Neural cell (in vitro differentiated cells): ENCODE results near the gene CPPED1. TPM values are rescaled to one million over a fixed set of nuclear protein-coding genes. Genes with fewer than 3 reads are reported as not detected.
A peak's percentile ranks its signal among the peaks of the same experiment; 100 is the strongest.

Experiments used
- H2AFZ ChIP-seq: fragments of 200-600, 300-800 bp; sonication (generic), shearing (Covaris generic); 2 replicates; pipeline ENCODE4 v1.6.0; 2014; ENCODE audit warnings: low read depth, mild to moderate bottlenecking, antibody characterized with exemption, low read length, moderate library complexity
- H3F3A ChIP-seq: fragments of 200-600 bp; shearing (Covaris generic); 2 replicates; pipeline ENCODE4 v1.6.1; 2016; ENCODE audit warnings: mild to moderate bottlenecking, moderate library complexity, mixed read lengths, antibody characterized with exemption, low read length; ENCODE audit not compliant: insufficient read depth, poor library complexity, severe bottlenecking
- H3K27ac ChIP-seq: fragments of 200-600, 300-800 bp; sonication (generic), shearing (Covaris generic); 2 replicates; pipeline ENCODE4 v1.5.1; 2014; ENCODE audit warnings: mild to moderate bottlenecking, low read length, moderate library complexity
- H3K27me3 ChIP-seq: fragments of 300-800, 200-600 bp; sonication (generic), shearing (Covaris generic); 2 replicates; pipeline ENCODE4 v1.6.0; 2014; ENCODE audit warnings: mild to moderate bottlenecking, low read depth, low read length, moderate library complexity; ENCODE audit not compliant: insufficient read depth
- H3K36me3 ChIP-seq: fragments of 300-800, 200-600 bp; sonication (generic), shearing (Covaris generic); 2 replicates; pipeline ENCODE4 v1.5.1; 2014; ENCODE audit warnings: mild to moderate bottlenecking, antibody characterized with exemption, low read length, moderate library complexity; ENCODE audit not compliant: insufficient read depth
- H3K4me2 ChIP-seq: fragments of 300-800, 200-600 bp; sonication (generic), shearing (Covaris generic); 2 replicates; pipeline ENCODE4 v1.6.0; 2014; ENCODE audit warnings: mild to moderate bottlenecking, low read length
- H3K4me3 ChIP-seq: fragments of 300-800, 200-600 bp; sonication (generic), shearing (Covaris generic); 2 replicates; pipeline ENCODE4 v1.5.1; 2014; ENCODE audit warnings: mild to moderate bottlenecking, low read length, moderate library complexity
- H3K79me2 ChIP-seq: fragments of 200-600 bp; shearing (Covaris generic); replicated peaks from 2 replicates; pipeline ENCODE4 v1.6.0; 2014; ENCODE audit warnings: mild to moderate bottlenecking, low read length, moderate library complexity; ENCODE audit not compliant: insufficient read depth
- H3K9ac ChIP-seq: fragments of 300-800, 200-600 bp; sonication (generic), shearing (Covaris generic); 2 replicates; pipeline ENCODE4 v1.6.1; 2016; ENCODE audit warnings: mild to moderate bottlenecking, low read length, mixed read lengths
- H3K9me2 ChIP-seq: fragments of 200-600 bp; shearing (Covaris generic); 2 replicates; pipeline ENCODE4 v1.6.1; 2016; ENCODE audit warnings: mild to moderate bottlenecking, low read length, mixed read lengths; ENCODE audit not compliant: insufficient read depth
- H3K9me3 ChIP-seq: fragments of 200-600, 300-800 bp; sonication (generic), shearing (Covaris generic); 2 replicates; pipeline ENCODE4 v1.6.1; 2016; ENCODE audit warnings: mild to moderate bottlenecking, mixed run types, low read length, moderate library complexity, mixed read lengths
- H4K20me1 ChIP-seq: fragments of 200-600 bp; shearing (Covaris generic); 2 replicates; pipeline ENCODE4 v1.6.1; 2016; ENCODE audit warnings: mild to moderate bottlenecking, mixed run types; ENCODE audit not compliant: insufficient read depth
- CTCF ChIP-seq: fragments of 450-650 bp; IDR thresholded peaks from 2 replicates; pipeline ENCODE4 v1.5.1; 2014; ENCODE audit warnings: antibody characterized with exemption, mild to moderate bottlenecking, moderate library complexity; ENCODE audit not compliant: poor library complexity, severe bottlenecking
- EP300 ChIP-seq: fragments of 450-650 bp; conservative IDR thresholded peaks from 2 replicates; pipeline ENCODE4 v1.6.1; 2014; ENCODE audit warnings: antibody characterized with exemption, mild to moderate bottlenecking, moderate library complexity; ENCODE audit not compliant: poor library complexity, severe bottlenecking
- EZH2 ChIP-seq: fragments of 200-600, 300-800 bp; shearing (Covaris generic), sonication (generic); IDR thresholded peaks from 2 replicates; pipeline ENCODE4 v1.6.1; 2014; ENCODE audit warnings: antibody characterized with exemption, low read length, borderline replicate concordance, mild to moderate bottlenecking; ENCODE audit not compliant: insufficient read depth, poor library complexity, severe bottlenecking
- MXI1 ChIP-seq: fragments of 450-650 bp; conservative IDR thresholded peaks from 2 replicates; pipeline ENCODE4 v1.6.1; 2014; ENCODE audit warnings: antibody characterized with exemption, mild to moderate bottlenecking; ENCODE audit not compliant: poor library complexity, severe bottlenecking
- POLR2AphosphoS5 ChIP-seq: IDR thresholded peaks from 2 replicates; pipeline ENCODE4 v1.6.1; 2012
- RAD21 ChIP-seq: fragments of 450-650 bp; conservative IDR thresholded peaks from 2 replicates; pipeline ENCODE4 v1.6.1; 2014; ENCODE audit warnings: antibody characterized with exemption, mild to moderate bottlenecking, moderate library complexity
- REST ChIP-seq: IDR thresholded peaks from 2 replicates; pipeline ENCODE4 v1.6.1; 2012; ENCODE audit warnings: borderline replicate concordance
- SMC3 ChIP-seq: fragments of 450-650 bp; conservative IDR thresholded peaks from 2 replicates; pipeline ENCODE4 v1.6.1; 2014; ENCODE audit warnings: antibody characterized with exemption, mild to moderate bottlenecking, moderate library complexity; ENCODE audit not compliant: poor library complexity
- TAF1 ChIP-seq: IDR thresholded peaks from 2 replicates; pipeline ENCODE4 v1.6.1; 2012; ENCODE audit warnings: low read depth
- polyA plus RNA-seq: library from polyadenylated mRNA; depleted of rRNA; stranded (reverse); fragments of >200 nt; gene quantifications from 2 replicates; pipeline ENCODE4 v1.2.3, GENCODE V29; 2014

Gene CPPED1
- polyA plus RNA-seq, 1 donor from 2014 or later, result 2.5 TPM

GRCh38 chr16:12675852-12676251, 127.8 kb downstream of the CPPED1 start:
- Histone ChIP-seq H4K20me1 (no peaks in the 10 kb centered on the region), H3K9ac (no peak overlapping the region), H3K4me2 (no peak overlapping the region), H3K4me3 (peak overlapping the region; percentile 31), H3K9me2 (no peaks in the 10 kb centered on the region), H3K36me3 (no peaks in the 10 kb centered on the region), H2AFZ (no peak overlapping the region), H3K27me3 (no peaks in the 10 kb centered on the region), H3K27ac (peak overlapping the region; percentile 50), H3F3A (no peaks in the 10 kb centered on the region), H3K9me3 (no peaks in the 10 kb centered on the region), H3K79me2 (no peaks in the 10 kb centered on the region)
- TF ChIP-seq TAF1, result no peak

- no peak overlapping the region for H3K4me2 ChIP-seq
- H3K36me3 ChIP-seq, result no peaks in the 10 kb centered on the region
- H3K79me2 ChIP-seq, result no peaks in the 10 kb centered on the region
- H3K27me3 ChIP-seq, result no peaks in the 10 kb centered on the region
- TF ChIP-seq EZH2 (no peak), EP300 (peak; percentile 36)
- H3K4me3 ChIP-seq, result peak overlapping the region; percentile 31
- no peaks in the 10 kb centered on the region for H3K9me2 ChIP-seq
- H3K27ac ChIP-seq, result peak overlapping the region; percentile 50
- no peaks in the 10 kb centered on the region for H3F3A ChIP-seq
- H3K9ac ChIP-seq, result peak overlapping the region; percentile 3
- H2AFZ ChIP-seq, result no peak overlapping the region
- H3K9me3 ChIP-seq, result no peaks in the 10 kb centered on the region
- no peaks in the 10 kb centered on the region for H4K20me1 ChIP-seq
Measured at GRCh38 chr16:12675046-12675445, 128.6 kb downstream of the CPPED1 start.

GRCh38 chr16:12674524-12674923, 129.2 kb downstream of the CPPED1 start:
- peak overlapping the region; percentile 50 for H3K27ac ChIP-seq
- no peaks in the 10 kb centered on the region for H3K36me3 ChIP-seq
- no peaks in the 10 kb centered on the region for H3K9me3 ChIP-seq
- no peak overlapping the region for H3K4me2 ChIP-seq
- no peaks in the 10 kb centered on the region for H3K9me2 ChIP-seq
- H2AFZ ChIP-seq, result no peak overlapping the region
- peak overlapping the region; percentile 3 for H3K9ac ChIP-seq
- H3F3A ChIP-seq, result no peaks in the 10 kb centered on the region
- H3K79me2 ChIP-seq, result no peaks in the 10 kb centered on the region
- no peaks in the 10 kb centered on the region for H3K27me3 ChIP-seq
- no peaks in the 10 kb centered on the region for H4K20me1 ChIP-seq
- no peak for TF ChIP-seq EP300
- no peak for TF ChIP-seq REST
- no peak for TF ChIP-seq SMC3
- no peak for TF ChIP-seq MXI1
- H3K4me3 ChIP-seq, result peak overlapping the region; percentile 31

- Histone ChIP-seq H3K9ac (no peak overlapping the region), H3K9me3 (no peaks in the 10 kb centered on the region), H3K4me2 (no peak overlapping the region), H3K27ac (no peak overlapping the region), H4K20me1 (no peaks in the 10 kb centered on the region), H2AFZ (no peak overlapping the region), H3K4me3 (no peak overlapping the region), H3K27me3 (no peaks in the 10 kb centered on the region), H3F3A (no peaks in the 10 kb centered on the region), H3K9me2 (no peaks in the 10 kb centered on the region), H3K36me3 (no peaks in the 10 kb centered on the region), H3K79me2 (no peaks in the 10 kb centered on the region)
- TF ChIP-seq EZH2 (no peak), RAD21 (no peak), EP300 (no peak), MXI1 (no peak), REST (no peak), TAF1 (no peak), CTCF (no peak), SMC3 (no peak), POLR2AphosphoS5 (no peak)
Measured at GRCh38 chr16:12674071-12674470, 129.6 kb downstream of the CPPED1 start.
